ENCODE data around the gene JMJD7.

DNA sequence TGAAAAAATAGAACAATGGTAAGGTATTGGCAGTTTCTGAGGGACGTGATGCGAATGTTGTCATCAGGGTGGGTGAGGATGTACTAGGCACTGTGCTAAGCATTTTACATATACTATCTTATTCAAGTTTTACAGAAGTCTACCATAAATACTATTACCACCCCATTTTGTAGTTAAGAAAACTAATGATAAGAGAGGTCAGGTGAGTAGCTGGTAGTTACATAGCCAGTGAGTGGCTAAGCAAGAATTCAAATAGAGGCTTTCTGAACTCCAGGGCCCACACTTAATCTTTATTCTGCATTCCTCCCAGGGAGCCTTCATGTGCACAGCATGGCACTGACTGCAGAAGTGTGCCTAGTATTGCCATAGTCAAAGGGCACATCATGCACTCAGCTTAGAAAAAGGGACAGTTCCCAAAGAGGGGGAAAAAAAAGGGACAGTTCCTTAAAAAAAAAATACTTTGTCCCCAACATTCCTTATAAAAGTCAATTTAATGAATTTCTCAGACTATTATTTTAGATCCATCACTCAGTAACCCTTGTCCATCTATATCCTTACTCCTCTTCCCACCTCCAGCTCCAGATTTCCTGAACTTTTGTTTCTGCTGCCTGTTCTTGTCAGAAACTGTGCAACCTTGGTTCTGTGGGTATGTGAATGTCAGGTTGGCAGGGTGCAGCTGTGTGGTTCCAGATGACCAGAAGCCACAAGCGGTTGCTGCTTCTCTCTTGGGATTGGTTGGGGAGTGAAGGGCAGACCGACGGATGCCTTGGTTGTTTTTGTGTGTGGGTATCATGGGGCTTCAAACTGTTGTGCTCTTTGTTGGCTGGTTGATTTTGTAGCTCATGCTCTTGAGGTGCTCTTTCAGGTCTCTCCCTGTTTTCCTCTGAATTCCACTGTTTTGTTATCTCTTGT, 45.3 kb upstream of the JMJD7 start:
- no peak for TF ChIP-seq CTCF (IDR thresholded peaks at IDR 0.05 in 8 of 11, conservative IDR thresholded peaks at IDR 0.05 in 3 of 11)
- no peak for TF ChIP-seq POLR2A (IDR thresholded peaks at IDR 0.05)
